Mesenchymal stem cell (in vitro differentiated cells and primary cell): ENCODE measurements around the gene CSTB.

Source experiments
- DNase-seq: peaks from one replicate; pipeline ENCODE4 v3.0.0-alpha.2; 2013
- H2AFZ ChIP-seq: one replicate; pipeline ENCODE4 v1.6.1; 2013; ENCODE audit warnings: low read depth, mild to moderate bottlenecking, control low read depth, inconsistent platforms, low read length, moderate library complexity
- H2AK5ac ChIP-seq: 2 replicates; pipeline ENCODE4 v1.6.1; 2013; ENCODE audit warnings: low read length, moderate library complexity, mild to moderate bottlenecking, inconsistent platforms; ENCODE audit not compliant: severe bottlenecking
- H2BK120ac ChIP-seq: one replicate; pipeline ENCODE4 v1.6.1; 2013; ENCODE audit warnings: low read depth, mild to moderate bottlenecking, inconsistent platforms, low read length, moderate library complexity
- H2BK12ac ChIP-seq, 2 experiments: one replicate each; pipeline ENCODE4 v1.6.1; 2013; ENCODE audit warnings: inconsistent platforms in 2 of 2, low read length in 2 of 2, mild to moderate bottlenecking in 2 of 2, moderate library complexity in 2 of 2, control low read depth in 1 of 2
- H2BK15ac ChIP-seq: one replicate; pipeline ENCODE4 v1.6.1; 2013; ENCODE audit warnings: mild to moderate bottlenecking, low read depth, inconsistent platforms; ENCODE audit not compliant: poor library complexity, severe bottlenecking
- H2BK5ac ChIP-seq: 2 replicates; pipeline ENCODE4 v1.6.1; 2013; ENCODE audit warnings: low read depth, mild to moderate bottlenecking, low read length, control low read depth, inconsistent platforms; ENCODE audit not compliant: poor library complexity, severe bottlenecking
- H3K14ac ChIP-seq, 2 experiments: one replicate each; pipeline ENCODE4 v1.6.1; 2013; ENCODE audit warnings: inconsistent platforms in 2 of 2, low read length in 2 of 2, control low read depth in 1 of 2, mild to moderate bottlenecking in 1 of 2, moderate library complexity in 1 of 2
- H3K18ac ChIP-seq, 2 experiments: one replicate each; pipeline ENCODE4 v1.6.1; 2013; ENCODE audit warnings: inconsistent platforms in 2 of 2, low read length in 2 of 2, control low read depth in 1 of 2, low read depth in 1 of 2, mild to moderate bottlenecking in 1 of 2
- H3K23ac ChIP-seq, 2 experiments: one replicate each; pipeline ENCODE4 v1.6.1; 2013; ENCODE audit warnings: inconsistent platforms in 2 of 2, low read length in 2 of 2, mild to moderate bottlenecking in 2 of 2, moderate library complexity in 2 of 2, control low read depth in 1 of 2
- H3K27ac ChIP-seq: 2 replicates; pipeline ENCODE4 v1.5.1; 2013; ENCODE audit warnings: mild to moderate bottlenecking, moderate library complexity, low read length, control low read depth, inconsistent platforms; ENCODE audit not compliant: poor library complexity, severe bottlenecking
- H3K27me3 ChIP-seq, 2 experiments: 2 replicates each; pipeline versions ENCODE4 v1.6.1 to v1.7.0; 2013; ENCODE audit warnings: low read length in 2 of 2, mild to moderate bottlenecking in 2 of 2, moderate library complexity in 2 of 2, control low read depth in 1 of 2, inconsistent platforms in 1 of 2; ENCODE audit not compliant: control insufficient read depth in 1 of 2, insufficient read depth in 1 of 2
- H3K36me3 ChIP-seq, 2 experiments: 2 replicates each; pipeline versions ENCODE4 v1.6.1 to v1.7.0; 2013; ENCODE audit warnings: low read length in 2 of 2, control low read depth in 1 of 2, inconsistent platforms in 1 of 2, low read depth in 1 of 2, mild to moderate bottlenecking in 1 of 2; ENCODE audit not compliant: insufficient read depth in 2 of 2, control insufficient read depth in 1 of 2
- H3K4ac ChIP-seq, 2 experiments: one replicate each; pipeline ENCODE4 v1.6.1; 2013; ENCODE audit warnings: inconsistent platforms in 2 of 2, low read length in 2 of 2, mild to moderate bottlenecking in 2 of 2, moderate library complexity in 2 of 2, control low read depth in 1 of 2, low read depth in 1 of 2
- H3K4me1 ChIP-seq: 2 replicates; pipeline ENCODE4 v1.6.1; 2013; ENCODE audit warnings: low read depth, low read length, control low read depth; ENCODE audit not compliant: control insufficient read depth, insufficient read depth
- H3K4me2 ChIP-seq: 2 replicates; pipeline ENCODE4 v1.6.1; 2013; ENCODE audit warnings: low read length, mild to moderate bottlenecking, inconsistent platforms; ENCODE audit not compliant: poor library complexity, severe bottlenecking
- H3K4me3 ChIP-seq, 2 experiments: 2 replicates each; pipeline versions ENCODE4 v1.5.1 to v1.7.0; 2013; ENCODE audit warnings: low read length in 2 of 2, mild to moderate bottlenecking in 2 of 2, control low read depth in 1 of 2, low read depth in 1 of 2; ENCODE audit not compliant: insufficient read depth in 1 of 2
- H3K79me1 ChIP-seq: replicated peaks from 2 replicates; pipeline ENCODE4 v1.6.1; 2013; ENCODE audit warnings: mild to moderate bottlenecking, control low read depth, low read length, inconsistent platforms; ENCODE audit not compliant: poor library complexity, severe bottlenecking
- H3K9ac ChIP-seq: 2 replicates; pipeline ENCODE4 v1.7.0; 2013; ENCODE audit warnings: mild to moderate bottlenecking, low read length, moderate library complexity
- H3K9me3 ChIP-seq: 2 replicates; pipeline ENCODE4 v1.7.0; 2013; ENCODE audit warnings: mild to moderate bottlenecking, low read length; ENCODE audit not compliant: control insufficient read depth
- H4K8ac ChIP-seq: one replicate; pipeline ENCODE4 v1.6.1; 2013; ENCODE audit warnings: inconsistent platforms, mild to moderate bottlenecking, low read length, moderate library complexity
- H4K91ac ChIP-seq: one replicate; pipeline ENCODE4 v1.6.1; 2013; ENCODE audit warnings: mild to moderate bottlenecking, low read length, inconsistent platforms
- WGBS: methylation state at CpG from one replicate; pipeline ENCODE4 v1.1.7; 2013; ENCODE audit warnings: mixed read lengths; 5-methylcytosine and 5-hydroxymethylcytosine counted together

The CSTB gene

GRCh38 chr21:43782431-43783097 lies 6.5 kb upstream of the CSTB start:
- Histone ChIP-seq H2BK120ac (no peak overlapping the region), H3K4me2 (no peak overlapping the region), H3K4me3 (no peak overlapping the region), H2AK5ac (no peak overlapping the region), H2AFZ (no peak overlapping the region), H4K8ac (no peak overlapping the region), H3K4ac (no peak overlapping the region), H4K91ac (no peak overlapping the region), H2BK12ac (no peak overlapping the region), H3K4me1 (peaks cover 10% of the 10 kb centered on the region), H3K79me1 (no peaks in the 10 kb centered on the region), H3K36me3 (no peaks in the 10 kb centered on the region), H3K27me3 (no peaks in the 10 kb centered on the region), H3K18ac (no peak overlapping the region), H3K14ac (no peak overlapping the region), H3K9ac (no peak overlapping the region), H2BK15ac (no peak overlapping the region), H3K23ac (no peak overlapping the region), H3K27ac (no peak overlapping the region), H3K9me3 (no peaks in the 10 kb centered on the region), H2BK5ac (no peak overlapping the region)
- no peak for DNase-seq
- WGBS, result 79% methylated on average over 5 of the region's 5 CpGs

GRCh38 chr21:43781846-43782245 lies 5.7 kb upstream of the CSTB start:
- no peak overlapping the region for H4K8ac ChIP-seq
- no peak for DNase-seq
- H3K14ac ChIP-seq, result no peak overlapping the region
- WGBS, result 76% methylated on average over 6 of the region's 6 CpGs
- H2BK15ac ChIP-seq, result no peak overlapping the region
- no peak overlapping the region for H3K9ac ChIP-seq
- no peak overlapping the region for H2AK5ac ChIP-seq
- H3K27ac ChIP-seq, result no peak overlapping the region
- H3K4ac ChIP-seq, result no peak overlapping the region
- H3K4me3 ChIP-seq, result no peak overlapping the region
- no peak overlapping the region for H3K4me2 ChIP-seq
- H4K91ac ChIP-seq, result no peak overlapping the region
- no peak overlapping the region for H2BK5ac ChIP-seq
- no peaks in the 10 kb centered on the region for H3K9me3 ChIP-seq
- no peak overlapping the region for H3K18ac ChIP-seq
- H3K23ac ChIP-seq, result no peak overlapping the region
- H2AFZ ChIP-seq, result no peak overlapping the region
- peaks cover 8% of the 10 kb centered on the region for H3K4me1 ChIP-seq
- H3K27me3 ChIP-seq, result no peaks in the 10 kb centered on the region
- no peaks in the 10 kb centered on the region for H3K79me1 ChIP-seq
- no peak overlapping the region for H2BK120ac ChIP-seq
- H2BK12ac ChIP-seq, result no peak overlapping the region
- no peaks in the 10 kb centered on the region for H3K36me3 ChIP-seq

GRCh38 chr21:43779660-43780059 lies 3.6 kb upstream of the CSTB start:
- H3K14ac ChIP-seq, result no peak overlapping the region
- no peak overlapping the region for H2BK12ac ChIP-seq
- H3K9me3 ChIP-seq, result no peaks in the 10 kb centered on the region
- H4K91ac ChIP-seq, result no peak overlapping the region
- H3K27ac ChIP-seq, result no peak overlapping the region
- no peak overlapping the region for H2BK5ac ChIP-seq
- WGBS, result 78% methylated on average over 4 of the region's 5 CpGs
- no peak overlapping the region for H3K23ac ChIP-seq
- peaks cover 15% of the 10 kb centered on the region for H3K4me1 ChIP-seq
- no peak overlapping the region for H2BK120ac ChIP-seq
- H3K4me3 ChIP-seq, result no peak overlapping the region
- DNase-seq, result no peak
- peaks cover 1 to 3% of the 10 kb centered on the region in 2 experiments for H3K36me3 ChIP-seq
- no peak overlapping the region for H4K8ac ChIP-seq
- H3K9ac ChIP-seq, result no peak overlapping the region
- no peak overlapping the region for H2BK15ac ChIP-seq
- H3K4me2 ChIP-seq, result no peak overlapping the region
- H2AK5ac ChIP-seq, result no peak overlapping the region
- no peaks in the 10 kb centered on the region for H3K27me3 ChIP-seq
- H2AFZ ChIP-seq, result no peak overlapping the region
- no peaks in the 10 kb centered on the region for H3K79me1 ChIP-seq
- no peak overlapping the region for H3K18ac ChIP-seq
- no peak overlapping the region for H3K4ac ChIP-seq

- H4K91ac ChIP-seq, result no peak overlapping the region
- H3K27ac ChIP-seq, result peak overlapping the region; percentile 46
- H3K4me1 ChIP-seq, result peaks cover 19% of the 10 kb centered on the region
- no peak overlapping the region for H3K18ac ChIP-seq
- H3K9ac ChIP-seq, result no peak overlapping the region
- peaks cover 11% of the 10 kb centered on the region in 2 experiments for H3K36me3 ChIP-seq
- no peaks in the 10 kb centered on the region for H3K27me3 ChIP-seq
- H3K79me1 ChIP-seq, result peaks cover 2% of the 10 kb centered on the region
- H2BK15ac ChIP-seq, result no peak overlapping the region
- H3K14ac ChIP-seq, result no peak overlapping the region
- no peak overlapping the region for H3K4me3 ChIP-seq
- no peak overlapping the region for H2AFZ ChIP-seq
- H2BK12ac ChIP-seq, result peak overlapping the region in 1 of 2 experiments; percentile 50
- peak overlapping the region in 1 of 2 experiments; percentile 29 for H3K4ac ChIP-seq
- no peak overlapping the region for H3K23ac ChIP-seq
- no peak overlapping the region for H3K4me2 ChIP-seq
- peak; percentile 40 for DNase-seq
- H2AK5ac ChIP-seq, result peak overlapping the region; percentile 12
- no peak overlapping the region for H2BK5ac ChIP-seq
- WGBS, result 66% methylated on average over 20 of the region's 20 CpGs
- no peak overlapping the region for H2BK120ac ChIP-seq
- no peak overlapping the region for H4K8ac ChIP-seq
- no peaks in the 10 kb centered on the region for H3K9me3 ChIP-seq
These were observed 2.6 kb upstream of the CSTB start for GRCh38 chr21:43778469-43779335.
